ENCODE results near the gene NTHL1. TPM values are rescaled to one million over a fixed set of nuclear protein-coding genes. Genes with fewer than 3 reads are reported as not detected.
A peak's percentile ranks its signal among the peaks of the same experiment; 100 is the strongest.

Gene NTHL1
- total and polyA plus RNA-seq, 9 of the 15 experiments (the other 6 are each of a cell fraction or from before 2014, with no cell fraction given), result 1.1 to 58.8 (median 17.6) TPM

GRCh38 chr16:1991948-1992703 lies 55.5 kb downstream of the NTHL1 start (continued):
- TF ChIP-seq CEBPZ (IDR thresholded peaks at IDR 0.05; ENCODE audit: borderline replicate concordance, low read depth, low read length), result no peak
- no peak for TF ChIP-seq DMBX1 (CRISPR knock-in tag; IDR thresholded peaks at IDR 0.05; ENCODE audit: borderline replicate concordance)
- peak in 1 of 3 experiments; percentile 18 for TF ChIP-seq YY1 (IDR thresholded peaks at IDR 0.05; ENCODE audit: borderline replicate concordance in 1 of 3, control insufficient read depth in 1 of 3, extremely low read depth in 1 of 3, insufficient read depth in 3 of 3, insufficient read length in 1 of 3, insufficient replicate concordance in 2 of 3, low read depth in 1 of 3, low read length in 2 of 3)
- no peak; the same call in 1 of the 2 replicates for TF ChIP-seq CREB1 (IDR thresholded peaks at IDR 0.05)
- peak; percentile 35 for TF ChIP-seq CREB1 (CRISPR knock-in tag; IDR thresholded peaks at IDR 0.05)
- peak; percentile 19; the same call in 1 of the 2 replicates for TF ChIP-seq RNF2 (IDR thresholded peaks at IDR 0.05)
- TF ChIP-seq CTBP1 (IDR thresholded peaks at IDR 0.05; ENCODE audit: borderline replicate concordance), result peak; percentile 62
- no peak for TF ChIP-seq FOS (IDR thresholded peaks at IDR 0.05; ENCODE audit: extremely low read depth, insufficient read length)
- TF ChIP-seq PML (IDR thresholded peaks at IDR 0.05; ENCODE audit: low read length), result no peak
- TF ChIP-seq, protein P1, sequence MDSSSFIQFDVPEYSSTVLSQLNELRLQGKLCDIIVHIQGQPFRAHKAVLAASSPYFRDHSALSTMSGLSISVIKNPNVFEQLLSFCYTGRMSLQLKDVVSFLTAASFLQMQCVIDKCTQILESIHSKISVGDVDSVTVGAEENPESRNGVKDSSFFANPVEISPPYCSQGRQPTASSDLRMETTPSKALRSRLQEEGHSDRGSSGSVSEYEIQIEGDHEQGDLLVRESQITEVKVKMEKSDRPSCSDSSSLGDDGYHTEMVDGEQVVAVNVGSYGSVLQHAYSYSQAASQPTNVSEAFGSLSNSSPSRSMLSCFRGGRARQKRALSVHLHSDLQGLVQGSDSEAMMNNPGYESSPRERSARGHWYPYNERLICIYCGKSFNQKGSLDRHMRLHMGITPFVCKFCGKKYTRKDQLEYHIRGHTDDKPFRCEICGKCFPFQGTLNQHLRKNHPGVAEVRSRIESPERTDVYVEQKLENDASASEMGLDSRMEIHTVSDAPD (CRISPR knock-in tag; IDR thresholded peaks at IDR 0.05), result no peak
- no peak for TF ChIP-seq MEIS2 (IDR thresholded peaks at IDR 0.05; ENCODE audit: partially characterized antibody)
- no peak for TF ChIP-seq ZC3H11A (IDR thresholded peaks at IDR 0.05; ENCODE audit: low read depth, low read length)
- TF ChIP-seq ESRRB (CRISPR knock-in tag; IDR thresholded peaks at IDR 0.05; ENCODE audit: borderline replicate concordance), result no peak
- TF ChIP-seq BRD9 (IDR thresholded peaks at IDR 0.05; ENCODE audit: low read depth, partially characterized antibody), result no peak
- TF ChIP-seq TEAD2 (tag; IDR thresholded peaks at IDR 0.05), result no peak
- no peak for TF ChIP-seq SNRNP70 (optimal IDR thresholded peaks at IDR 0.05; ENCODE audit: low read depth, low read length)
- TF ChIP-seq ZNF408 (CRISPR knock-in tag; IDR thresholded peaks at IDR 0.05; ENCODE audit: low read depth), result no peak
- TF ChIP-seq RAD51 (IDR thresholded peaks at IDR 0.05; ENCODE audit: borderline replicate concordance, low read depth), result no peak
- TF ChIP-seq ESRRA (IDR thresholded peaks at IDR 0.05; ENCODE audit: borderline replicate concordance, low read depth), result peak; percentile 68; the same call in 1 of the 2 replicates
- TF ChIP-seq ARID3A (IDR thresholded peaks at IDR 0.05; ENCODE audit: borderline replicate concordance, low read depth, low read length), result no peak
- no peak for TF ChIP-seq DPF2 (IDR thresholded peaks at IDR 0.05)

Data from K562 (cell line).